NCI-H526 (cell line): Measurements from ENCODE around the gene SPIRE2.
A peak's percentile ranks its signal among the peaks of the same experiment; 100 is the strongest.

Experiments
- DNase-seq, 2 experiments: peaks; one replicate each; lab custom pipeline; 2025; lab: John Stamatoyannopoulos, UW

The SPIRE2 gene

GRCh38 chr16:89841275-89841674 lies 13.0 kb downstream of the SPIRE2 start:
- DNase-seq: no peak

GRCh38 chr16:89842471-89843408 lies 14.5 kb downstream of the SPIRE2 start:
- no peak for DNase-seq

- no peak for DNase-seq
These were observed 15.4 kb downstream of the SPIRE2 start for GRCh38 chr16:89843409-89844350.

- no peak for DNase-seq
These were observed 16.6 kb downstream of the SPIRE2 start for GRCh38 chr16:89844739-89845339.

GRCh38 chr16:89845417-89845816 lies 17.1 kb downstream of the SPIRE2 start:
- no peak for DNase-seq

- DNase-seq: peak in 1 of 2 experiments; percentile 63
These were observed 19.0 kb downstream of the SPIRE2 start for GRCh38 chr16:89847051-89847939.

- no peak for DNase-seq
These were observed 19.6 kb downstream of the SPIRE2 start for GRCh38 chr16:89847940-89848297.

- DNase-seq: no peak
These were observed 20.7 kb downstream of the SPIRE2 start for GRCh38 chr16:89848974-89849373.

GRCh38 chr16:89853306-89853993 lies 25.2 kb downstream of the SPIRE2 start:
- DNase-seq: no peak

GRCh38 chr16:89855301-89855945 lies 27.1 kb downstream of the SPIRE2 start:
- no peak for DNase-seq

- DNase-seq: no peak
These were observed 27.7 kb downstream of the SPIRE2 start for GRCh38 chr16:89855986-89856385.

- DNase-seq: no peak
These were observed 30.8 kb downstream of the SPIRE2 start for GRCh38 chr16:89858973-89859614.

- no peak for DNase-seq
These were observed 31.3 kb downstream of the SPIRE2 start for GRCh38 chr16:89859615-89860007.

GRCh38 chr16:89860747-89861304 lies 32.6 kb downstream of the SPIRE2 start:
- peak in 1 of 2 experiments; percentile 69 for DNase-seq

GRCh38 chr16:89861648-89862047 lies 33.4 kb downstream of the SPIRE2 start:
- no peak for DNase-seq

- no peak for DNase-seq
These were observed 34.5 kb downstream of the SPIRE2 start for GRCh38 chr16:89862732-89863131.

- peak; percentile 8 to 35 for DNase-seq
These were observed 35.7 kb downstream of the SPIRE2 start for GRCh38 chr16:89863741-89864526.

- no peak for DNase-seq
These were observed 36.2 kb downstream of the SPIRE2 start for GRCh38 chr16:89864527-89864820.

- DNase-seq: no peak
These were observed 39.6 kb downstream of the SPIRE2 start for GRCh38 chr16:89867918-89868317.
